Kidney (tissue), 14 donors: ENCODE results near the gene NRG2. TPM values are rescaled to one million over a fixed set of nuclear protein-coding genes. Genes with fewer than 3 reads are reported as not detected.

ENCODE experiments used
- DNase-seq, 5 donors: peaks; one replicate each; pipeline ENCODE4 v3.0.0-alpha.2; 2013 to 2020
- FAIRE-seq: peaks from 2 replicates; lab custom pipeline; 2012; peaks lifted over from hg19 to GRCh38; lab: Jason Lieb, UNC
- H3K27ac ChIP-seq, 2 donors: one replicate each; pipeline ENCODE4 v1.7.0; 2013; ENCODE audit warnings: low read depth in 2 of 2, low read length in 2 of 2, inconsistent platforms in 1 of 2
- H3K27me3 ChIP-seq: one replicate; pipeline ENCODE4 v1.7.1; 2013; ENCODE audit warnings: low read length, inconsistent platforms; ENCODE audit not compliant: control insufficient read depth, insufficient read depth
- H3K36me3 ChIP-seq, 3 donors: one replicate each; pipeline versions ENCODE4 v1.7.0 to v1.7.1; 2013; ENCODE audit warnings: low read length in 3 of 3, control low read depth in 1 of 3, inconsistent platforms in 1 of 3; ENCODE audit not compliant: insufficient read depth in 3 of 3, control insufficient read depth in 2 of 3
- H3K4me1 ChIP-seq, 3 donors: one replicate each; pipeline versions ENCODE4 v1.7.0 to v1.7.1; 2013; ENCODE audit warnings: low read length in 3 of 3, inconsistent platforms in 1 of 3, low read depth in 1 of 3; ENCODE audit not compliant: control insufficient read depth in 2 of 3, insufficient read depth in 2 of 3
- H3K4me3 ChIP-seq, 3 donors: one replicate each; pipeline versions ENCODE4 v1.7.0 to v1.8.1; 2013; ENCODE audit warnings: low read length in 3 of 3, control low read depth in 1 of 3, inconsistent platforms in 1 of 3
- H3K9ac ChIP-seq, 3 donors: one replicate each; pipeline versions ENCODE4 v1.7.0 to v1.7.1; 2013; ENCODE audit warnings: low read length in 3 of 3, control low read depth in 1 of 3, inconsistent platforms in 1 of 3
- H3K9me3 ChIP-seq, 3 donors: one replicate each; pipeline versions ENCODE4 v1.7.0 to v1.7.1; 2013; ENCODE audit warnings: low read length in 3 of 3, control low read depth in 1 of 3, inconsistent platforms in 1 of 3; ENCODE audit not compliant: control insufficient read depth in 2 of 3, insufficient read depth in 1 of 3
- intact Hi-C: fragments of 100-400 bp; cut with DNase I; formaldehyde crosslinking; loops from one replicate; pipeline ENCODE4 v1.11.1; 2022
- polyA plus RNA-seq: library from polyadenylated mRNA; stranded (reverse); fragments of 350-450 nt; fragmentation: Illumina TruSeq; extraction: RNeasy Lipid Tissue Mini Kit (QIAGEN cat#74804); gene quantifications from one replicate; pipeline ENCODE4 v1.2.3, GENCODE V29; 2014; ENCODE audit warnings: low read depth, low replicate concordance; ENCODE audit not compliant: insufficient read depth
- total RNA-seq: library from RNA; stranded (reverse); fragmentation: NEBNext Ultra II Directional; extraction: Animal tissue kit (Norgen Biotek cat#: 25700); gene quantifications from one replicate; pipeline ENCODE4 v1.2.1, GENCODE V29; 2021
- TF ChIP-seq, protein P1 (sequence below): IDR thresholded peaks from 3 replicates; pipeline ENCODE4 v1.5.1; 2012; ENCODE audit warnings: mild to moderate bottlenecking, moderate library complexity, borderline replicate concordance; ENCODE audit not compliant: insufficient read depth; ENCODE audit errors: extremely low read depth
- donor health status: control.
- donor health status: control.
- donor health status: control.
- donor health status: control.
- donor health status: control.
- donor health status: DM: yes; HTN: yes; CAD: no.
- donor health status: Normal renal cell carcinoma (clear cell type).

The NRG2 gene
- total and polyA plus RNA-seq, 2 donors from 2014 or later, result 1.9 to 4.6 TPM

DNA sequence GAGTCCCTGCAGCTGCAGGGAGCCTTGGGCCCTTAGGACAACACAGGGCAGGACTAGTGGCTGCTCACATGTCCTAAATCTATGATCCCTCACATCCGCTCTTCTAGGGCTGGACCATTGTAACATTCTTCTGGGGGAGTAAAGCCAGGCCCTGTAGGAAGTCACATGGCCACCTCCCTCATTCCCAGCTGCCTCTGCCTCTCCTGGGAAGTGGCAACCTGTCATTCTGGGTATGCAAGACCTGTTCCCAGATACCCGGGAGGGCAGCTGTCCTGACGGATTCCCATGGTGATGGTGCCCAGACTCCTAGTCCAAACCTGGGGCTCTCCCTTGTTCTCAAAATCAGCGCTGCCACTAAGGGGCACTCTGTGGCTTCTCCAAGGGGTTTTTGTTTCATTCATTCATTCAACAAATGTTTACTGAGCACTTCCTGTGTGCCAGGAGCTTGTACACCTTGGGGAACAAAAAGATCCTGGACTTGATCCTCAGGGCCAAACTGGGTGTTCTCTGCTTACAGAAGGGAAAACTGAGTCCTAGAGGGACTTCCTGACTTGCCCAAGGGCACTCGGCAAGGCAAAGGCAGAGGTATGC is 161.9 kb downstream of the NRG2 start:
- peaks cover 0 to 4% (median 0%) of the 10 kb centered on the region in 3 donors for H3K36me3 ChIP-seq
- no peak for FAIRE-seq
- no peak overlapping the region for H3K9ac ChIP-seq
- peaks cover 0 to 22% (median 4%) of the 10 kb centered on the region in 3 donors for H3K4me1 ChIP-seq
- TF ChIP-seq, protein P1, sequence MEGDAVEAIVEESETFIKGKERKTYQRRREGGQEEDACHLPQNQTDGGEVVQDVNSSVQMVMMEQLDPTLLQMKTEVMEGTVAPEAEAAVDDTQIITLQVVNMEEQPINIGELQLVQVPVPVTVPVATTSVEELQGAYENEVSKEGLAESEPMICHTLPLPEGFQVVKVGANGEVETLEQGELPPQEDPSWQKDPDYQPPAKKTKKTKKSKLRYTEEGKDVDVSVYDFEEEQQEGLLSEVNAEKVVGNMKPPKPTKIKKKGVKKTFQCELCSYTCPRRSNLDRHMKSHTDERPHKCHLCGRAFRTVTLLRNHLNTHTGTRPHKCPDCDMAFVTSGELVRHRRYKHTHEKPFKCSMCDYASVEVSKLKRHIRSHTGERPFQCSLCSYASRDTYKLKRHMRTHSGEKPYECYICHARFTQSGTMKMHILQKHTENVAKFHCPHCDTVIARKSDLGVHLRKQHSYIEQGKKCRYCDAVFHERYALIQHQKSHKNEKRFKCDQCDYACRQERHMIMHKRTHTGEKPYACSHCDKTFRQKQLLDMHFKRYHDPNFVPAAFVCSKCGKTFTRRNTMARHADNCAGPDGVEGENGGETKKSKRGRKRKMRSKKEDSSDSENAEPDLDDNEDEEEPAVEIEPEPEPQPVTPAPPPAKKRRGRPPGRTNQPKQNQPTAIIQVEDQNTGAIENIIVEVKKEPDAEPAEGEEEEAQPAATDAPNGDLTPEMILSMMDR, result no peak
- intact Hi-C loops, result no loop called here
- peak overlapping the region in 1 of 2 donors; percentile 1 for H3K27ac ChIP-seq
- no peaks in the 10 kb centered on the region for H3K9me3 ChIP-seq
- no peak overlapping the region for H3K4me3 ChIP-seq
- DNase-seq, result peak in 3 of 5 donors; percentile 40 to 81 (median 43)
- no peaks in the 10 kb centered on the region for H3K27me3 ChIP-seq

DNA sequence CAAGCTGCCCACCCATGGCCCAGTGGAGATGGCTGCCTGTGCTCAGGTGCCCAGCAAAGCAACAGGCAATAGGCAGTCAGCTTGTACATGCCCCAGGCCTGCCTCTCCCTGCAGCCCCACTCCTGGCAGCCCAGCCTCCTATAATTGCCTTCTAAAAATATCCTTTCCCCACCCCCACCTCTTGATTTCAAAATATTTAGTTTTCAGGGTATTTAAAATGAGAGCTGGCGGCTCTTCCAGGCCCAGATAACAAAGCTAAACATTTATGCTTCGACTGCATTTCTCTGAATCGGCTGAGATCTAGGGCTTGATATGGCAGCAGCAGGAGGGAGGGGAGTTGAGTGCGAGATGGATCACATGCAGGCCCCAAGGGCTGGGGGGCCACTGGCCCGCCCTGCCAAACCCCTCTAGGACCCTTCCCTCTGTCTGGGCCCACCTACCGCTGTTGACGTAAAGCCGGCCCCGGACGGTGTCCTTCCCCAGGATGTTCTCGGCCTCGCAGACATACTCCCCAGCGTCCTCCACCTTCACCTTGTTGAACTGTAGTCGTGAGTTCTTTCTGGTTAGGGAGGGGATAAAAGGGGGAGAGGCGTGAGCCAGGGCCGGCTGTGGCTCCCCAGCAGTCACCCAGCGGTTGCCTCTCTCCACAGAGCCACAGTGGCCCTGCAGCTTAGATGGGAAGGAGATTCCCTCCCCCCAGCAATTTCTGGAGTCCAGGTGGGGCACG is 162.5 kb downstream of the NRG2 start:
- TF ChIP-seq, protein P1, result no peak
- Histone ChIP-seq H3K27ac (peak overlapping the region; percentile 55 to 74), H3K4me1 (peaks cover 0 to 22% (median 4%) of the 10 kb centered on the region in 3 donors), H3K4me3 (no peak overlapping the region), H3K9me3 (no peaks in the 10 kb centered on the region), H3K36me3 (peaks cover 0 to 4% (median 0%) of the 10 kb centered on the region in 3 donors), H3K9ac (peak overlapping the region in 1 of 3 donors; percentile 34), H3K27me3 (no peaks in the 10 kb centered on the region)
- FAIRE-seq (no peak), DNase-seq (peak in 2 of 5 donors; percentile 28 to 60)
- intact Hi-C loops, result no loop called here

DNA sequence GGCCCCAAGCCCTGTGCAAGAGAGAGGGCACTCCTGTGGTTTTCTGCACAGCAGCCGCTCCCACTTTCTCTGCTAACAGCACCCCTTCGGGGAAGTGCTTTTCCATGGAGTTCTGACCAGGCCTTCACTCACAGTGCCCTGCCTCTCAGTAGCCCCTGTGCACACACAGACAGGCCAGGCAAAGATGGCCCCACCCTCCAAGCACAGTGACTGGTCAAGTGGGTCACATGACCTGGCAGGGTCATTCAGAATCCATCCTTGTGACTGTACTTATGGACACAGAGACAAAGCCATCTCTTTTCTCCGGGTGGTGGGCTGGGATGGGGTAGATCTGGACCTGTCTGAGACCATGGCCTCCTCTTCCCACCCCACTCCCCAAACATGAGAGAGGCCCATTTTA is 165.0 kb downstream of the NRG2 start:
- no peak overlapping the region for H3K9ac ChIP-seq
- peaks cover 0 to 17% (median 4%) of the 10 kb centered on the region in 3 donors for H3K4me1 ChIP-seq
- no peak for DNase-seq
- no peak overlapping the region for H3K27ac ChIP-seq
- H3K36me3 ChIP-seq, result no peaks in the 10 kb centered on the region
- no peaks in the 10 kb centered on the region for H3K27me3 ChIP-seq
- no peak for FAIRE-seq
- H3K4me3 ChIP-seq, result no peak overlapping the region
- H3K9me3 ChIP-seq, result no peaks in the 10 kb centered on the region
- intact Hi-C loops, result no loop called here
- TF ChIP-seq, protein P1, result no peak
